H1 (cell line): ENCODE data around the gene EHD4. TPM values are rescaled to one million over a fixed set of nuclear protein-coding genes. Genes with fewer than 3 reads are reported as not detected.

Experiments used
- CTCF ChIA-PET: fragments of 300-600 bp; sonication (Branson Sonifier 250); formaldehyde crosslinking; loops from one replicate; lab custom pipeline; 2021; ENCODE audit not compliant: partially characterized antibody; lab: Charles Lee
- POLR2A ChIA-PET: fragments of 300-600 bp; sonication (Branson Sonifier 250); formaldehyde crosslinking; loops from one replicate; lab custom pipeline; 2021; ENCODE audit warnings: inconsistent platforms; ENCODE audit not compliant: partially characterized antibody; lab: Charles Lee
- DNase-seq, 2 experiments: peaks; one replicate each; pipeline versions ENCODE4 v3.0.0 to v3.0.0-alpha.2; 2010 to 2022; ENCODE audit warnings: low spot score in 2 of 2, low read depth in 1 of 2, mixed read lengths in 1 of 2
- FAIRE-seq: peaks from 2 replicates; lab custom pipeline; 2011; peaks lifted over from hg19 to GRCh38; lab: Jason Lieb, UNC
- H2AFZ ChIP-seq: 2 replicates; pipeline ENCODE4 v1.8.1; 2012; ENCODE audit warnings: low read length, inconsistent platforms
- H2AK5ac ChIP-seq: 2 replicates; pipeline ENCODE4 v1.6.1; 2013; ENCODE audit warnings: low read depth, low read length
- H2BK120ac ChIP-seq: replicated peaks from 2 replicates; pipeline ENCODE3; 2013; ENCODE audit warnings: low read depth, low read length, inconsistent platforms
- H2BK12ac ChIP-seq: 2 replicates; pipeline ENCODE4 v1.6.1; 2013; ENCODE audit warnings: low read depth, low read length
- H2BK15ac ChIP-seq: 2 replicates; pipeline ENCODE4 v1.6.1; 2013; ENCODE audit warnings: low read length
- H2BK20ac ChIP-seq: 2 replicates; pipeline ENCODE4 v1.6.1; 2013; ENCODE audit warnings: low read length
- H2BK5ac ChIP-seq: 2 replicates; pipeline ENCODE4 v1.6.1; 2013; ENCODE audit warnings: low read depth, low read length
- H3K14ac ChIP-seq: 2 replicates; pipeline ENCODE4 v1.6.1; 2013; ENCODE audit warnings: inconsistent platforms; ENCODE audit not compliant: insufficient read length
- H3K18ac ChIP-seq: 2 replicates; pipeline ENCODE4 v1.6.1; 2013; ENCODE audit warnings: low read length; ENCODE audit errors: extremely low read depth
- H3K23ac ChIP-seq: 2 replicates; pipeline ENCODE4 v1.6.1; 2013; ENCODE audit warnings: inconsistent platforms; ENCODE audit not compliant: insufficient read length
- H3K23me2 ChIP-seq: 2 replicates; pipeline ENCODE4 v1.6.1; 2013; ENCODE audit warnings: low read depth, low read length
- H3K27ac ChIP-seq: 2 replicates; pipeline ENCODE4 v1.6.1; 2011; ENCODE audit warnings: low read depth, low read length, inconsistent platforms
- H3K27me3 ChIP-seq, 4 experiments: replicated peaks in 1 of 4; 1 replicate in 1 of 4; 2 replicates in 3 of 4; pipeline versions ENCODE4 v1.6.1 to v1.8.1; 2011 to 2013; ENCODE audit warnings: low read length in 3 of 4, mild to moderate bottlenecking in 3 of 4, inconsistent platforms in 2 of 4, mixed read lengths in 2 of 4, moderate library complexity in 1 of 4; ENCODE audit not compliant: control insufficient read depth in 3 of 4, insufficient read depth in 3 of 4; ENCODE audit errors: extremely low read depth in 1 of 4
- H3K36me3 ChIP-seq, 4 experiments: 2 replicates each; pipeline versions ENCODE4 v1.6.1 to v1.8.1; 2011 to 2013; ENCODE audit warnings: mild to moderate bottlenecking in 4 of 4, low read length in 3 of 4, moderate library complexity in 2 of 4, control low read depth in 1 of 4, inconsistent platforms in 1 of 4; ENCODE audit not compliant: insufficient read depth in 4 of 4, control insufficient read depth in 2 of 4
- H3K4ac ChIP-seq: replicated peaks from 2 replicates; pipeline ENCODE3; 2013; ENCODE audit warnings: low read length, low read depth, mixed read lengths, inconsistent platforms; ENCODE audit not compliant: insufficient read length
- H3K4me1 ChIP-seq, 4 experiments: replicated peaks in 1 of 4; 1 replicate in 1 of 4; 2 replicates in 3 of 4; pipeline versions ENCODE4 v1.6.1 to v1.8.1; 2011 to 2013; ENCODE audit warnings: low read length in 3 of 4, inconsistent platforms in 2 of 4, mixed read lengths in 1 of 4; ENCODE audit not compliant: insufficient read depth in 4 of 4, control insufficient read depth in 3 of 4
- H3K4me2 ChIP-seq, 2 experiments: 2 replicates each; pipeline versions ENCODE4 v1.6.1 to v1.8.1; 2011 to 2013; ENCODE audit warnings: low read depth in 2 of 2, low read length in 2 of 2, control low read depth in 1 of 2, inconsistent platforms in 1 of 2, mild to moderate bottlenecking in 1 of 2; ENCODE audit not compliant: insufficient read depth in 1 of 2
- H3K4me3 ChIP-seq, 4 experiments: fragments of 200-600, 300-600 bp in 1 of 4; sonication (generic), shearing (Covaris generic), sonication (Bioruptor Twin) in 1 of 4; 2 replicates each; pipeline versions ENCODE4 v1.5.1 to v1.8.1; 2011 to 2016; ENCODE audit warnings: low read length in 4 of 4, low read depth in 3 of 4, control low read depth in 2 of 4, inconsistent platforms in 2 of 4, mild to moderate bottlenecking in 2 of 4, mixed read lengths in 1 of 4, moderate library complexity in 1 of 4; ENCODE audit not compliant: insufficient read depth in 2 of 4; ENCODE audit errors: extremely low read depth in 1 of 4
- H3K56ac ChIP-seq: replicated peaks from 2 replicates; pipeline ENCODE3; 2013; ENCODE audit warnings: low read depth, mild to moderate bottlenecking, mixed read lengths, low read length, inconsistent platforms; ENCODE audit not compliant: insufficient read length
- H3K79me1 ChIP-seq: 2 replicates; pipeline ENCODE4 v1.6.1; 2013; ENCODE audit warnings: low read depth, low read length, control low read depth
- H3K79me2 ChIP-seq, 2 experiments: 2 replicates each; pipeline versions ENCODE4 v1.6.1 to v1.8.1; 2012 to 2013; ENCODE audit warnings: low read length in 2 of 2, mild to moderate bottlenecking in 2 of 2, inconsistent platforms in 1 of 2; ENCODE audit not compliant: insufficient read depth in 2 of 2, control insufficient read depth in 1 of 2
- H3K9ac ChIP-seq, 4 experiments: replicated peaks in 1 of 4; 1 replicate in 1 of 4; 2 replicates in 3 of 4; pipeline versions ENCODE4 v1.6.1 to v1.8.1; 2011 to 2013; ENCODE audit warnings: low read depth in 3 of 4, low read length in 3 of 4, control low read depth in 2 of 4, mild to moderate bottlenecking in 2 of 4, moderate library complexity in 2 of 4, inconsistent platforms in 1 of 4; ENCODE audit errors: extremely low read depth in 1 of 4
- H3K9me3 ChIP-seq, 2 experiments: 2 replicates each; pipeline versions ENCODE4 v1.6.1 to v1.8.1; 2012 to 2013; ENCODE audit warnings: mild to moderate bottlenecking in 2 of 2, moderate library complexity in 2 of 2, control low read depth in 1 of 2, inconsistent platforms in 1 of 2, low read depth in 1 of 2, low read length in 1 of 2, mixed read lengths in 1 of 2; ENCODE audit not compliant: insufficient read depth in 2 of 2
- H4K20me1 ChIP-seq, 2 experiments: replicated peaks in 1 of 2; 2 replicates each; pipeline versions ENCODE3 to v1.8.1; 2011 to 2013; ENCODE audit warnings: inconsistent platforms in 2 of 2, low read length in 2 of 2, mild to moderate bottlenecking in 1 of 2; ENCODE audit not compliant: insufficient read depth in 2 of 2, control insufficient read depth in 1 of 2
- H4K5ac ChIP-seq: 2 replicates; pipeline ENCODE4 v1.6.1; 2013; ENCODE audit warnings: low read length, low read depth, mixed read lengths, inconsistent platforms; ENCODE audit not compliant: insufficient read length
- H4K8ac ChIP-seq: 2 replicates; pipeline ENCODE4 v1.8.0; 2013; ENCODE audit warnings: mild to moderate bottlenecking, moderate library complexity, low read length, inconsistent platforms; ENCODE audit not compliant: insufficient read depth; ENCODE audit errors: extremely low read depth
- H4K91ac ChIP-seq: replicated peaks from 2 replicates; pipeline ENCODE3; 2013; ENCODE audit warnings: low read length, mixed read lengths, inconsistent platforms; ENCODE audit not compliant: insufficient read length
- ASH2L ChIP-seq: fragments of 200-600, 300-600 bp; sonication (generic); IDR thresholded peaks from one replicate; pipeline ENCODE4 v1.7.1; 2017; ENCODE audit warnings: low read length
- CBX8 ChIP-seq: fragments of 300-800, 300-1000 bp; sonication (generic); IDR thresholded peaks from 2 replicates; pipeline ENCODE4 v1.7.1; 2016; ENCODE audit warnings: low read depth, low read length, borderline replicate concordance
- CTBP2 ChIP-seq: IDR thresholded peaks from 2 replicates; pipeline ENCODE4 v1.7.0; 2011; ENCODE audit warnings: borderline replicate concordance, mild to moderate bottlenecking, moderate library complexity, mixed read lengths, low read length; ENCODE audit not compliant: insufficient read depth, insufficient read length
- GABPA ChIP-seq: IDR thresholded peaks from 2 replicates; pipeline ENCODE4 v1.6.1; 2011; ENCODE audit warnings: mild to moderate bottlenecking, low read length, moderate library complexity, borderline replicate concordance; ENCODE audit not compliant: insufficient read depth
- GTF2F1 ChIP-seq: IDR thresholded peaks from 2 replicates; pipeline ENCODE4 v1.6.1; 2012; ENCODE audit warnings: low read depth, low read length, improper control_type of control experiment, borderline replicate concordance
- HDAC6 ChIP-seq: IDR thresholded peaks from one replicate; pipeline ENCODE4 v1.7.1; 2012; ENCODE audit warnings: low read depth, mild to moderate bottlenecking, inconsistent platforms, low read length, moderate library complexity
- JUND ChIP-seq: IDR thresholded peaks from 2 replicates; pipeline ENCODE4 v1.6.1; 2011; ENCODE audit warnings: mild to moderate bottlenecking, improper control_type of control experiment, low read length
- NANOG ChIP-seq: IDR thresholded peaks from 2 replicates; pipeline ENCODE4 v1.6.1; 2011; ENCODE audit warnings: low read length, low read depth, mild to moderate bottlenecking, inconsistent platforms; ENCODE audit not compliant: insufficient read depth, poor library complexity, severe bottlenecking
- POLR2A ChIP-seq, 2 experiments: IDR thresholded peaks; 1 replicate in 1 of 2; 2 replicates in 1 of 2; pipeline ENCODE4 v1.6.1; 2011; ENCODE audit warnings: low read depth in 2 of 2, low read length in 2 of 2, mild to moderate bottlenecking in 2 of 2; ENCODE audit errors: control extremely low read depth in 1 of 2
- RXRA ChIP-seq: IDR thresholded peaks from 2 replicates; pipeline ENCODE4 v1.6.1; 2011; ENCODE audit warnings: low read depth, mild to moderate bottlenecking, low read length, moderate library complexity; ENCODE audit not compliant: insufficient read depth
- SAP30 ChIP-seq: fragments of 300-600 bp; sonication (generic); IDR thresholded peaks from 2 replicates; pipeline ENCODE4 v1.7.1; 2012; ENCODE audit warnings: low read length, moderate library complexity, mild to moderate bottlenecking, inconsistent platforms; ENCODE audit not compliant: insufficient read depth, insufficient replicate concordance
- SRF ChIP-seq: IDR thresholded peaks from 2 replicates; pipeline ENCODE4 v1.6.1; 2011; ENCODE audit warnings: mild to moderate bottlenecking, low read depth, low read length, moderate library complexity
- SUZ12 ChIP-seq: fragments of 200-600 bp; sonication (generic); IDR thresholded peaks from 2 replicates; pipeline ENCODE4 v1.6.1; 2012; ENCODE audit warnings: mild to moderate bottlenecking, inconsistent platforms, low read length, moderate library complexity, mixed read lengths
- TEAD4 ChIP-seq: IDR thresholded peaks from 2 replicates; pipeline ENCODE4 v1.6.1; 2012; ENCODE audit warnings: low read depth, low read length, inconsistent platforms, mixed read lengths
- WGBS, 2 experiments: shearing (Covaris generic) in 1 of 2; methylation state at CpG; one replicate each; pipeline versions ENCODE4 v1.1.6 to v1.1.7; 2013 to 2015; ENCODE audit warnings: low lambda C conversion rate in 2 of 2, mixed read lengths in 2 of 2, inconsistent platforms in 1 of 2, low coverage in 1 of 2, missing lambda C conversion rate in 1 of 2; ENCODE audit not compliant: insufficient replicate concordance in 2 of 2, insufficient coverage in 1 of 2, insufficient read length in 1 of 2; ENCODE audit errors: extremely low coverage in 1 of 2, missing lambda C conversion rate in 1 of 2; 5-methylcytosine and 5-hydroxymethylcytosine counted together
- polyA plus RNA-seq, 7 experiments: library from polyadenylated mRNA; depleted of rRNA in 3 of 7; stranded (reverse) in 5 of 7; unstranded in 2 of 7; fragments of >200 nt in 5 of 7; fragments of 200-250 nt in 2 of 7; gene quantifications; 1 replicate in 5 of 7; 2 replicates in 1 of 7; 4 replicates in 1 of 7; pipeline versions ENCODE4 v1.2.1 to v1.2.3, GENCODE V29; 2011 to 2013; ENCODE audit warnings: missing spikeins in 2 of 7, mixed read lengths in 2 of 7
- total RNA-seq: library from RNA; stranded (reverse); fragmentation: NEBNext Ultra II Directional; extraction: Animal tissue kit (Norgen Biotek cat#: 25700); gene quantifications from 2 replicates; pipeline ENCODE4 v1.2.1, GENCODE V29; 2021

EHD4 gene
- total and polyA plus RNA-seq, 2 of the 8 experiments (the other 6 are each of a cell fraction or from before 2014, with no cell fraction given), result 17.5 to 24.5 TPM

- no peak overlapping the region for H3K27ac ChIP-seq
- H2BK15ac ChIP-seq, result no peak overlapping the region
- ChIA-PET POLR2A (interaction anchor here (0.6 to 7.2 kb wide), 11 partner anchors 11 to 77 kb away, joined by 3 to 45 read pairs (median 3); partner anchors contain the start of genes MAPKBP1 and PLA2G4B), CTCF (interaction anchor here (0.6 to 3.5 kb wide), 9 partner anchors 11 to 373 kb away, joined by 3 to 17 read pairs (median 5); no protein-coding TSS in a partner anchor)
- H3K18ac ChIP-seq, result no peak overlapping the region
- H3K36me3 ChIP-seq, result peaks cover 0 to 7% (median 2%) of the 10 kb centered on the region in 4 experiments; a peak in 3 of 8 replicates
- no peak for FAIRE-seq
- no peak overlapping the region for H3K9ac ChIP-seq
- H2BK120ac ChIP-seq, result no peak overlapping the region
- no peak overlapping the region for H3K56ac ChIP-seq
- no peak overlapping the region for H3K4me3 ChIP-seq
- no peaks in the 10 kb centered on the region for H3K79me2 ChIP-seq
- H3K9me3 ChIP-seq, result no peaks in the 10 kb centered on the region
- no peak overlapping the region for H4K8ac ChIP-seq
- WGBS, 2 experiments, result 74% methylated on average over 10 of the region's 11 CpGs; no CpG with 5 or more reads in 1 of the 2 experiments
- no peak overlapping the region for H2AK5ac ChIP-seq
- H3K23me2 ChIP-seq, result 0 out of 2 replicates have a peak, but pooled peaks cover 2% of the 10 kb centered on the region
- H3K4ac ChIP-seq, result no peak overlapping the region
- H2AFZ ChIP-seq, result no peak overlapping the region
- no peak overlapping the region for H4K5ac ChIP-seq
- H3K4me1 ChIP-seq, result peaks cover 0 to 9% (median 2%) of the 10 kb centered on the region in 4 experiments; a peak in 3 of 7 replicates
- H4K91ac ChIP-seq, result no peak overlapping the region
- H3K27me3 ChIP-seq, result no peaks in the 10 kb centered on the region; a peak in 1 of 7 replicates
- no peak overlapping the region for H2BK12ac ChIP-seq
- H3K14ac ChIP-seq, result no peak overlapping the region
- H3K4me2 ChIP-seq, result no peak overlapping the region
- no peak overlapping the region for H2BK20ac ChIP-seq
- DNase-seq, result no peak
- H3K23ac ChIP-seq, result no peak overlapping the region
- no peaks in the 10 kb centered on the region for H4K20me1 ChIP-seq
- no peaks in the 10 kb centered on the region for H3K79me1 ChIP-seq
- no peak overlapping the region for H2BK5ac ChIP-seq
- TF ChIP-seq POLR2A (IDR thresholded peaks at IDR 0.05; ENCODE audit: control extremely low read depth in 1 of 2, low read depth in 2 of 2, low read length in 2 of 2) (no peak), CBX8 (no peak), HDAC6 (no peak), TEAD4 (no peak), JUND (no peak), GTF2F1 (no peak), SUZ12 (no peak), CTBP2 (no peak), GABPA (no peak), SAP30 (no peak), RXRA (no peak), NANOG (no peak), ASH2L (no peak), SRF (no peak)
Observed at GRCh38 chr15:41851167-41851523, 121.2 kb downstream of the EHD4 start.
